Stimulated activated effector memory CD8-positive, alpha-beta T cell treated with anti-CD3 and anti-CD28 coated beads, Interleukin-12 subunit alpha, Interleukin-12 subunit beta, amount 100 ng/mL, for 72 hours (primary cell): Measurements from ENCODE around the gene FHIT.

ENCODE experiments used
- ATAC-seq: fragments of 150-1000 bp; cut with Tn5 transposase; 2 replicates; pipeline ENCODE4 v1.10.0; 2021
- DNase-seq, 2 donors: peaks; one replicate each; pipeline ENCODE4 v3.0.0; 2021 to 2022; ENCODE audit warnings: low spot score in 2 of 2
- H3K27ac Mint-ChIP-seq: one replicate; pipeline ENCODE4 v1.8.0; 2022; ENCODE audit warnings: mild to moderate bottlenecking, mixed read lengths
- H3K36me3 Mint-ChIP-seq: one replicate; pipeline ENCODE4 v1.8.0; 2022; ENCODE audit warnings: mild to moderate bottlenecking, mixed read lengths
- H3K4me1 Mint-ChIP-seq: one replicate; pipeline ENCODE4 v1.8.0; 2022; ENCODE audit warnings: mixed read lengths
- H3K4me3 Mint-ChIP-seq: one replicate; pipeline ENCODE4 v1.8.0; 2022; ENCODE audit warnings: mild to moderate bottlenecking, mixed read lengths
- H3K9me3 Mint-ChIP-seq: one replicate; pipeline ENCODE4 v1.8.0; 2022; ENCODE audit warnings: mixed read lengths

FHIT gene

GRCh38 chr3:60325610-60326170, 925.6 kb downstream of the FHIT start:
- Mint-ChIP-seq H3K9me3 (no peaks in the 10 kb centered on the region), H3K27ac (no peak overlapping the region), H3K36me3 (no peaks in the 10 kb centered on the region), H3K4me1 (no peaks in the 10 kb centered on the region), H3K4me3 (no peak overlapping the region)
- ATAC-seq: no peak
- no peak for DNase-seq

- Mint-ChIP-seq H3K9me3 (no peaks in the 10 kb centered on the region), H3K27ac (no peak overlapping the region), H3K4me1 (no peaks in the 10 kb centered on the region), H3K4me3 (no peak overlapping the region), H3K36me3 (no peaks in the 10 kb centered on the region)
- DNase-seq (no peak), ATAC-seq (no peak)
Measured at GRCh38 chr3:60323651-60324050, 927.6 kb downstream of the FHIT start.

GRCh38 chr3:60323180-60323579, 928.1 kb downstream of the FHIT start:
- Mint-ChIP-seq H3K36me3 (no peaks in the 10 kb centered on the region), H3K4me1 (no peaks in the 10 kb centered on the region), H3K4me3 (no peak overlapping the region), H3K27ac (no peak overlapping the region), H3K9me3 (no peaks in the 10 kb centered on the region)
- DNase-seq: no peak
- no peak for ATAC-seq

- H3K4me1 Mint-ChIP-seq: no peaks in the 10 kb centered on the region
- DNase-seq (no peak), ATAC-seq (no peak)
- H3K9me3 Mint-ChIP-seq: no peaks in the 10 kb centered on the region
- no peaks in the 10 kb centered on the region for H3K36me3 Mint-ChIP-seq
- no peak overlapping the region for H3K4me3 Mint-ChIP-seq
- H3K27ac Mint-ChIP-seq: no peak overlapping the region
Measured at GRCh38 chr3:60322298-60322856, 928.9 kb downstream of the FHIT start.

GRCh38 chr3:60319179-60319858, 931.9 kb downstream of the FHIT start:
- H3K27ac Mint-ChIP-seq: no peak overlapping the region
- no peaks in the 10 kb centered on the region for H3K4me1 Mint-ChIP-seq
- H3K36me3 Mint-ChIP-seq: no peaks in the 10 kb centered on the region

GRCh38 chr3:60316121-60316797, 935.0 kb downstream of the FHIT start:
- Mint-ChIP-seq H3K9me3 (peaks cover 2% of the 10 kb centered on the region), H3K4me1 (no peaks in the 10 kb centered on the region), H3K27ac (no peak overlapping the region), H3K4me3 (no peak overlapping the region), H3K36me3 (no peaks in the 10 kb centered on the region)
- DNase-seq: no peak
- no peak for ATAC-seq

More at GRCh38 chr3:60319179-60319858, 931.9 kb downstream of the FHIT start:
- DNase-seq (no peak), ATAC-seq (no peak)
- H3K9me3 Mint-ChIP-seq: peaks cover 2% of the 10 kb centered on the region
- no peak overlapping the region for H3K4me3 Mint-ChIP-seq

- Mint-ChIP-seq H3K4me1 (no peaks in the 10 kb centered on the region), H3K9me3 (peaks cover 2% of the 10 kb centered on the region), H3K27ac (no peak overlapping the region), H3K4me3 (no peak overlapping the region), H3K36me3 (no peaks in the 10 kb centered on the region)
- ATAC-seq (no peak), DNase-seq (no peak)
Measured at GRCh38 chr3:60313951-60314461, 937.2 kb downstream of the FHIT start.

- Mint-ChIP-seq H3K9me3 (peaks cover 2% of the 10 kb centered on the region), H3K27ac (no peak overlapping the region), H3K4me3 (no peak overlapping the region), H3K4me1 (no peaks in the 10 kb centered on the region), H3K36me3 (no peaks in the 10 kb centered on the region)
- ATAC-seq (no peak), DNase-seq (no peak)
Measured at GRCh38 chr3:60313231-60313798, 937.9 kb downstream of the FHIT start.

- Mint-ChIP-seq H3K36me3 (no peaks in the 10 kb centered on the region), H3K4me1 (no peaks in the 10 kb centered on the region), H3K9me3 (no peaks in the 10 kb centered on the region), H3K27ac (no peak overlapping the region), H3K4me3 (no peak overlapping the region)
- ATAC-seq (no peak), DNase-seq (no peak)
Measured at GRCh38 chr3:60309539-60310268, 941.5 kb downstream of the FHIT start.

- no peak overlapping the region for H3K27ac Mint-ChIP-seq
- H3K9me3 Mint-ChIP-seq: no peaks in the 10 kb centered on the region
- no peaks in the 10 kb centered on the region for H3K36me3 Mint-ChIP-seq
- no peaks in the 10 kb centered on the region for H3K4me1 Mint-ChIP-seq
- ATAC-seq: no peak
- no peak for DNase-seq
- H3K4me3 Mint-ChIP-seq: no peak overlapping the region
Measured at GRCh38 chr3:60308808-60309207, 942.4 kb downstream of the FHIT start.

GRCh38 chr3:60307562-60308199, 943.6 kb downstream of the FHIT start:
- no peak for ATAC-seq
- H3K36me3 Mint-ChIP-seq: no peaks in the 10 kb centered on the region
- no peaks in the 10 kb centered on the region for H3K9me3 Mint-ChIP-seq
- no peak for DNase-seq
- no peaks in the 10 kb centered on the region for H3K4me1 Mint-ChIP-seq
- no peak overlapping the region for H3K4me3 Mint-ChIP-seq
- H3K27ac Mint-ChIP-seq: no peak overlapping the region

- no peaks in the 10 kb centered on the region for H3K9me3 Mint-ChIP-seq
- DNase-seq: no peak
- no peak overlapping the region for H3K27ac Mint-ChIP-seq
- no peak overlapping the region for H3K4me3 Mint-ChIP-seq
- no peak for ATAC-seq
- no peaks in the 10 kb centered on the region for H3K36me3 Mint-ChIP-seq
- H3K4me1 Mint-ChIP-seq: no peaks in the 10 kb centered on the region
Measured at GRCh38 chr3:60304112-60304511, 947.1 kb downstream of the FHIT start.

- Mint-ChIP-seq H3K27ac (no peak overlapping the region), H3K9me3 (no peaks in the 10 kb centered on the region), H3K4me3 (no peak overlapping the region)
Measured at GRCh38 chr3:60303160-60303559, 948.1 kb downstream of the FHIT start.

GRCh38 chr3:60301142-60301541, 950.1 kb downstream of the FHIT start:
- no peak overlapping the region for H3K27ac Mint-ChIP-seq
- H3K4me1 Mint-ChIP-seq: no peaks in the 10 kb centered on the region
- no peaks in the 10 kb centered on the region for H3K36me3 Mint-ChIP-seq
- no peak overlapping the region for H3K4me3 Mint-ChIP-seq
- ATAC-seq (no peak), DNase-seq (no peak)
- H3K9me3 Mint-ChIP-seq: no peaks in the 10 kb centered on the region

More at GRCh38 chr3:60303160-60303559, 948.1 kb downstream of the FHIT start:
- no peak for DNase-seq
- no peak for ATAC-seq
- H3K36me3 Mint-ChIP-seq: no peaks in the 10 kb centered on the region
- no peaks in the 10 kb centered on the region for H3K4me1 Mint-ChIP-seq
